PC-3 (cell line): ENCODE measurements around the gene TUBE1.

Experiments
- CTCF ChIP-seq: fragments of 300-600 bp; sonication (generic); conservative IDR thresholded peaks from 2 replicates; pipeline ENCODE4 v1.5.1; 2017; ENCODE audit warnings: antibody characterized with exemption, low read depth, mild to moderate bottlenecking, low read length
- EZH2 ChIP-seq: fragments of 300-600 bp; sonication (generic); IDR thresholded peaks from one replicate; pipeline ENCODE4 v1.6.1; 2017; ENCODE audit warnings: antibody characterized with exemption, mild to moderate bottlenecking, low read length; ENCODE audit not compliant: unreplicated experiment
- EZH2phosphoT487 ChIP-seq: fragments of 300-600 bp; sonication (generic); IDR thresholded peaks from 2 replicates; pipeline ENCODE4 v1.6.1; 2018; ENCODE audit warnings: mild to moderate bottlenecking, antibody characterized with exemption, low read length, borderline replicate concordance

DNA sequence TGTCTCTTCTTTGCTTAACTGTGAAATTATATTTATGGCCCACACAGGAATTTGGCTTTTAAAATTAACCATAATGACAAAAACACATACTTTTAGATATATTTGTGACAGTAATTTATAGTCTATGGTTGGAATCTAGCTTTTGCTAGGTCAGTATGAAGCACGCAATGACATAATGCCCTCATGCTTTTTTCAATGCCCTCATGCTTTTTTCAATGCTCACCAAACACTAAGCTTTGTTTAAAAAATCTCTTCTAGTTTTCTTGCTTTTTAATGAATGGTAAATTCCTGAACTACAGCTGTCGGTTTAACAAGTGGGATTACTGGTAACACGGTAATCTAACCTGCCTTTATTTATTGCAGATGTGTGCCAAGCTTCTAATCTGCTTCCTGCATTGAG is 20.7 kb downstream of the TUBE1 start:
- TF ChIP-seq EZH2 (no peak), CTCF (no peak), EZH2phosphoT487 (no peak)
